ENCODE data around the gene TEPSIN. TPM values are rescaled to one million over a fixed set of nuclear protein-coding genes. Genes with fewer than 3 reads are reported as not detected.

The TEPSIN gene
- total and polyA plus RNA-seq, 2 of the 8 experiments (the other 6 are each of a cell fraction or from before 2014, with no cell fraction given) = 22.9 to 28.0 TPM

- no peak for TF ChIP-seq CHD7 (IDR thresholded peaks at IDR 0.05; ENCODE audit: insufficient replicate concordance, low read length)
- no peak for TF ChIP-seq POLR2A (IDR thresholded peaks at IDR 0.05; ENCODE audit: control extremely low read depth in 1 of 2, low read depth in 2 of 2, low read length in 2 of 2)
- no peak for TF ChIP-seq KDM4A (IDR thresholded peaks at IDR 0.05; ENCODE audit: low read depth, low read length, severe bottlenecking)
Observed at GRCh38 chr17:81197831-81198490, 40.9 kb downstream of the TEPSIN start (continued).

Measured in H1 (cell line).